ENCODE results near the gene FAM219B. TPM values are rescaled to one million over a fixed set of nuclear protein-coding genes. Genes with fewer than 3 reads are reported as not detected.

Gene FAM219B
- polyA plus RNA-seq, 1 experiment: 38.2 TPM

DNA sequence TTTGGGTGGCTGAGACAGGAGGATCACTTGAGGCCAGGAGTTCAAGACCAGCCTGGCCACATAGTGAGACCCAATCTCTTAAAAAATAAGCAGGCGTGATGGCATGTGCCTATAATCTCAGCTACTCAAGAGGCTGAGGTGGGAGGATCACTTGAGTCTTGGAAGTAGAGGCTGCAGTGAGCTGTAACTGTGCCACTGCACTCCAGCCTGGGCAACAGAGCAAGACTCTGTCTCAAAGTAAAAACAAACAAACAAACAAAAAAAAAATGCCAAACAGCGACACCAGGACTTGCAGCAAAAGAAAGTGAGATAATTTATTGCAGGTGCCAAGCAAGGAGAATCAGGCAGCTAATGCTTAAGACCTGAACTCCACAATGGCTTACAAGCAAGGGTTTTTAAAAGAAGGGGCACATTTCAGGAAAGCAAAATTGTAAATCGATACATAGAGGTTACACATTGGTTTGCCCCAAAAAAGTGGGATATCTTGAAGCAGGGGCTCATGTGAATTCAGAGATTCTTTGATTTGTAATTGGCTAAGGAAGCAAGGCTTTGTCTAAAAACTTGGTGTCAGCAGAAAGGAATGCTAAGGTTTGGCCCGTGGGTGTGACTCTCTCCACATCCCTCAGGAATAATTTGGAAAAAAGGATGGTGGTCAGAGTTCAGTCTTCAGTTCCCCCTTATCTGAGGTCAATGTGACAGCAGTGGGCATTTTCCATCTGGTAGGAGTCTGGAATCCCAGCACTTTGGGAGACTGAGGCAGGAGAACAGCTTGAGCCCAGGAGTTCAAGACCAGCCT, 22.0 kb downstream of the FAM219B start:
- Histone ChIP-seq H3K27ac (ENCODE audit: low read depth, low read length) (no peak overlapping the region), H3K27me3 (ENCODE audit: control insufficient read depth, insufficient read depth, low read length) (no peaks in the 10 kb centered on the region), H3K9me3 (ENCODE audit: control insufficient read depth, insufficient read depth, low read length) (peaks cover 9% of the 10 kb centered on the region; the same call in 1 of the 2 replicates), H3K4me3 (ENCODE audit: low read depth, low read length) (no peak overlapping the region)
- ChIA-PET POLR2A (interaction anchor here (1.4 kb wide), 1 partner anchor 11 kb away, joined by 5 read pairs; the partner anchor contains the start of gene SCAMP2), CTCF (interaction anchor here (3.0 kb wide), 1 partner anchor 17 kb away, joined by 20 read pairs; no protein-coding TSS in a partner anchor)
- no peak for DNase-seq (ENCODE audit: low read depth, low spot score)
- TF ChIP-seq, protein P1, sequence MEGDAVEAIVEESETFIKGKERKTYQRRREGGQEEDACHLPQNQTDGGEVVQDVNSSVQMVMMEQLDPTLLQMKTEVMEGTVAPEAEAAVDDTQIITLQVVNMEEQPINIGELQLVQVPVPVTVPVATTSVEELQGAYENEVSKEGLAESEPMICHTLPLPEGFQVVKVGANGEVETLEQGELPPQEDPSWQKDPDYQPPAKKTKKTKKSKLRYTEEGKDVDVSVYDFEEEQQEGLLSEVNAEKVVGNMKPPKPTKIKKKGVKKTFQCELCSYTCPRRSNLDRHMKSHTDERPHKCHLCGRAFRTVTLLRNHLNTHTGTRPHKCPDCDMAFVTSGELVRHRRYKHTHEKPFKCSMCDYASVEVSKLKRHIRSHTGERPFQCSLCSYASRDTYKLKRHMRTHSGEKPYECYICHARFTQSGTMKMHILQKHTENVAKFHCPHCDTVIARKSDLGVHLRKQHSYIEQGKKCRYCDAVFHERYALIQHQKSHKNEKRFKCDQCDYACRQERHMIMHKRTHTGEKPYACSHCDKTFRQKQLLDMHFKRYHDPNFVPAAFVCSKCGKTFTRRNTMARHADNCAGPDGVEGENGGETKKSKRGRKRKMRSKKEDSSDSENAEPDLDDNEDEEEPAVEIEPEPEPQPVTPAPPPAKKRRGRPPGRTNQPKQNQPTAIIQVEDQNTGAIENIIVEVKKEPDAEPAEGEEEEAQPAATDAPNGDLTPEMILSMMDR (IDR thresholded peaks at IDR 0.05; ENCODE audit: low read depth, low read length): no peak

DNA sequence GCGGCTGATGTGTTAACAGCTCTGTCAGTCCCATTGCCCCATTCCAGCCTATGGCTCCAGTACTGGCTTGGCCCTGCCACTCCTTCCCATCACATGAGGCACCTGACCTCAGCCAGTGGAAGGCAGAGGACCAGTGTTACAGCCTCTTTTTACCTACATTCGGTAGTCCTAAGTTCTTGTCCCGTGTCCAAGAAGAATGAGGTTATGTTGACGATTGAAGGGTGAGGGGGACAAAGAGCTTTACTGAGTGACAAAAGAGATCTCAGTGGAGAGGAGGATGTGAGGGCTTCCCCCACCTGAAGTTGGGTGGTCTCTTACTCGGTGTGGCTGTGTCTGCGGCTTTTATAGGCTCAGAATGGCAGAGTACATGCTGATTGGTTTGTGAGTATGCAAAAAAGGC, 24.1 kb downstream of the FAM219B start:
- Histone ChIP-seq H3K9me3 (ENCODE audit: control insufficient read depth, insufficient read depth, low read length) (peaks cover 9% of the 10 kb centered on the region; the same call in 1 of the 2 replicates), H3K27ac (ENCODE audit: low read depth, low read length) (no peak overlapping the region), H3K4me3 (ENCODE audit: low read depth, low read length) (no peak overlapping the region), H3K27me3 (ENCODE audit: control insufficient read depth, insufficient read depth, low read length) (no peaks in the 10 kb centered on the region)
- DNase-seq (ENCODE audit: low read depth, low spot score): no peak
- ChIA-PET POLR2A (no interaction called here), CTCF (interaction anchor here (1.7 to 3.0 kb wide), 2 partner anchors 19 to 20 kb away, joined by 10 to 20 read pairs; no protein-coding TSS in a partner anchor)
- TF ChIP-seq, protein P1 (IDR thresholded peaks at IDR 0.05; ENCODE audit: low read depth, low read length): no peak

- DNase-seq (ENCODE audit: low read depth, low spot score): no peak
- H3K27me3 ChIP-seq (ENCODE audit: control insufficient read depth, insufficient read depth, low read length): peaks cover 5% of the 10 kb centered on the region
- H3K9me3 ChIP-seq (ENCODE audit: control insufficient read depth, insufficient read depth, low read length): peaks cover 9% of the 10 kb centered on the region; the same call in 1 of the 2 replicates
- H3K4me3 ChIP-seq (ENCODE audit: low read depth, low read length): no peak overlapping the region
- no peak overlapping the region for H3K27ac ChIP-seq (ENCODE audit: low read depth, low read length)
- POLR2A ChIA-PET: no interaction called here
- TF ChIP-seq, protein P1 (IDR thresholded peaks at IDR 0.05; ENCODE audit: low read depth, low read length): no peak
- CTCF ChIA-PET: no interaction called here
Measured at GRCh38 chr15:74878273-74878672, 28.4 kb downstream of the FAM219B start.

- Histone ChIP-seq H3K9me3 (ENCODE audit: control insufficient read depth, insufficient read depth, low read length) (no peaks in the 10 kb centered on the region), H3K27me3 (ENCODE audit: control insufficient read depth, insufficient read depth, low read length) (peaks cover 5% of the 10 kb centered on the region), H3K27ac (ENCODE audit: low read depth, low read length) (peak overlapping the region; percentile 39), H3K4me3 (ENCODE audit: low read depth, low read length) (peak overlapping the region; percentile 93)
- TF ChIP-seq, protein P1 (IDR thresholded peaks at IDR 0.05; ENCODE audit: low read depth, low read length): no peak
- DNase-seq (ENCODE audit: low read depth, low spot score): no peak
- POLR2A ChIA-PET: interaction anchor here (0.6 to 1.4 kb wide), 3 partner anchors 11 to 197 kb away, joined by 4 to 7 read pairs (median 5); no protein-coding TSS in a partner anchor
- CTCF ChIA-PET: interaction anchor here (1.2 to 2.1 kb wide), 2 partner anchors 27 to 28 kb away, joined by 4 to 15 read pairs; no protein-coding TSS in a partner anchor
Measured at GRCh38 chr15:74873756-74874424, 32.8 kb downstream of the FAM219B start.

Measured in AG04450 (cell line).